Sigmoid colon (tissue), 4 donors: ENCODE measurements around the gene LIME1.

Experiments used
- CTCF ChIP-seq, 4 experiments: fragments of 450-650 bp in 3 of 4; fragments of 200-600 bp in 1 of 4; IDR thresholded peaks; one replicate each; pipeline ENCODE4 v1.5.1; 2016 to 2019; ENCODE audit warnings: antibody characterized with exemption in 4 of 4, mild to moderate bottlenecking in 3 of 4, moderate library complexity in 2 of 4
- EP300 ChIP-seq, 4 donors: sonication (generic); formaldehyde crosslinking; IDR thresholded peaks; one replicate each; pipeline ENCODE4 v1.6.1; 2017; ENCODE audit warnings: antibody characterized with exemption in 4 of 4
- POLR2A ChIP-seq, 2 donors: fragments of 450-650 bp; IDR thresholded peaks; one replicate each; pipeline ENCODE4 v1.6.1; 2016; ENCODE audit warnings: antibody characterized with exemption in 2 of 2, mild to moderate bottlenecking in 2 of 2, moderate library complexity in 2 of 2
- POLR2AphosphoS5 ChIP-seq, 4 donors: sonication (generic); formaldehyde crosslinking; IDR thresholded peaks; one replicate each; pipeline ENCODE4 v1.6.1; 2017; ENCODE audit warnings: antibody characterized with exemption in 4 of 4

GRCh38 chr20:63745424-63745805, 9.0 kb downstream of the LIME1 start:
- TF ChIP-seq POLR2AphosphoS5 (IDR thresholded peaks at IDR 0.05): no peak
- no peak for TF ChIP-seq CTCF (IDR thresholded peaks at IDR 0.05)
- no peak for TF ChIP-seq EP300 (IDR thresholded peaks at IDR 0.05)
- no peak for TF ChIP-seq POLR2A (IDR thresholded peaks at IDR 0.05)
